NCI-H748 treated with DMSO at 0.1 percent for 48 hours (cell line): ENCODE data around the gene NPDC1.

Experiments
- DNase-seq: peaks from one replicate; lab custom pipeline; 2025; lab: John Stamatoyannopoulos, UW

Gene NPDC1

GRCh38 chr9:137056739-137057415 lies 10.9 kb upstream of the NPDC1 start:
- no peak for DNase-seq

DNA sequence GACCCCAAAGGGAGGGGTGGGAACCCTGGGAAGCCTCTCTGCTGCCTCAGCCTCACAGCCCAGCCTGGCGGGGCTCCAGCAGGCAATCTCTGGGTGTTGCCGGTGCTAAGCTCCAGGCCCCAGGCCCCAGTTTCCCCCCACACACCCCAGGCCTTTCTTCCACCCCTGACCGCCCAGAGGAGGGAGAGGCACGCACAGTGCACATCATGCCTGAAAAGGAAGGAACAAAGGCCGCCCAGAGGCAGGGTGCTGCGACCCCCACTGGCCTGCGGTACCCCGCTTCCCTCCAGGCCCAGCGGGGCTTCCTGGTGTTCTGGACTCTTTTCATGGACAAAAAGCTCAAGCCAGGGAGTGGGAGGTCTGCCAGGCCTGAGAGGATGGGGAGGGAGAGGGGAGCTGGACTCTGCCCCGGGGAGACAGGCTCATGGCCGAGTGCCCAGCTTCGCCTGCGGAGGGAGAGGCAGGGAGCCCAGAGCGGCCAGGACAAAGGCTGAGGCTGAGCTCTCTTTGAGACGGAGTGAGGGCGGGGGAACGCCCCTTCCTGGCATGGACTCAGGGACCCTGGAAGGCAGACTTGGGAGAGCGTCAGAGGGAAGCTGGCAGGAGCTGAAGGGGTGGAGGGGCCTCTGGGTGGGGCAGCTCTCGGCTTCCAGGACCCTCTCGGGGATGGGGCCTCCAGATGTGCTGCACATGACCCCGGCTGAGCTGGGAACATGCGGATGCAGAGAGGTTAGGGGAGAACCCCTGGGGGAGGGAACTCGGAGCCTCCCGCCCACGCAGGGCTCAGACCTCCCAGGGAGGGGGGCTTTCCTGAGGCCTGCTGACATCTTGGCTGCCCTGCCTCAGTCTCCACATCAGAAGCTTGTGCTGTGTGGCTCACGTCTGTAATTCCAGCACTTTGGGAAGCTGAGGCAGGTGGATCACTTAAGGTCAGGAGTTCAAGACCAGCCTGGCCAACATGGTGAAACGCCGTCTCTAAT lies 9.7 kb upstream of the NPDC1 start:
- DNase-seq, result no peak

DNA sequence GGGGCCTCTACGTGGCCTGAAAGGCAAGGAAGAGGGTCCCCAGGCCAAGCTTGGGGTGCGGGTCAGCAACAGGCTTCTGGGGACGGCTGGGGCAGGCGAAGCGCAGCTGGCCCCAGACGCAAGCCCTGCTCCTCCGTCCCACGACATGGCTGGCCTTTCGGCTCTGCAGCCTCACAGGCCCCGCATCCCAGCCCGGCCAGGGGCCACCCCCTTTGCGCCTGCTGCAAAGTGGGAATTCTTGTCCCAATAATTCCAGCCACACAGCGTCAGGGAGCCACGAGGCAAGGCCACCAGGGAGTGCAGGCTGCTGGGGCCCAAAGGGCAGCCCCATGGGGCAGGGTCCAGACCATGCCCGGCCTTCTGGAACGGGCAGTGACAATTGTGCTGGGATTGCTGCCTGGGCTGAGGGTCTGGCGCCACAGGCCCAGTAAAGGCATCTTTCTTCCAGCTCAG lies 9.0 kb upstream of the NPDC1 start:
- DNase-seq, result no peak

DNA sequence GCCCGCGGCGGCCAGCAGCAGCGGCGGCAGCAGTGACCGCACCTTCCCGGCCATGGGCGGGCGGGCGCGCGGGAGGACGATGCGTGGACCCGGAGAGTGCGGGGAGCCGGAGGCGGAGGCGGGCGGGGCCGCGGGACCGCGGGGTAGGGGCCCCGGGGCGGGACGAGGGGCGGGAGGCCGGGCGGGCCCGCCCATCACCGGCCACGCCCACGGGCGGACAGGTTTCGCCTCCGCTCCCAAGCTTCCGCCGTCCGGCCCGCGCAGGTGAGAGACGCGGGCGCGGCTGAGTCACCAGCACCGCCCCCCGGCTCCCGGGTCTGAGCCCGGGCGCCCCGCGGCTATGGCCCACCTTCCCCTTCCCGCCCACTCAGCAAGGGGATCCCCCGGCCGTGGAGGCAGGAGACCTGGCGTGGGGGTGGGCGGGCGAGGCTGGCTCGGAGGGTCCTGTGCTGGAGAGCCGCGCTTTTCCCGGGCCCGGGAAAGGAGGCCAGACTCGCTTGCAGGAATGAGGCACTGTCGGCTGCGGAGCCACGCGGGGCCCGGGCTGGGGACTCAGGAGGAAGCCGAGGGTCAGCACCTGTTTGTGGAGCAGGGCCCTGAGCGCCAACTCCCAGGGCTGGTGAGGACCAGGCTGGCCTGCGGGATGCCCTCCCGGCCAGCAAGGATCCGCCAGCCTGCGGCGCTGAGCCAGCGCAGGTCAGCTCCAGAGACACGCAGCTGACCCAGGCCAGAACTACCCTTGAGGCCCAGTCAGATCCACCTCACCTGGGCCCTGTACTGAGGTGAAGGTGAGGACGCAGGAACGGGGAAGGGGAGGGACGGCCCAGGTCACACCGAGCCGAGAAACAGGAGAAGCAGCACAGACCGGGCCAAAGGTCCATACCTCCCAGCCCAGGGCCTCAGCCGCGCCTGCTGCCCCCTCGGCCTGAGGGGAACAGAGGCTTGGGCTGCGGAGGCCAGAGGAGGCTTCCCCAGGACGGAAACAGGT lies 8.3 kb upstream of the NPDC1 start, which contains the start of gene ENTPD2:
TSS of gene ENTPD2 (minus strand) at position 118 of the 988 bp plus-strand sequence. CDS start at position 54, 64 bp downstream.
- no peak for DNase-seq

- DNase-seq, result no peak
Measured at GRCh38 chr9:137052998-137053943, 7.3 kb upstream of the NPDC1 start.

GRCh38 chr9:137052293-137052692 lies 6.3 kb upstream of the NPDC1 start:
- DNase-seq, result no peak

DNA sequence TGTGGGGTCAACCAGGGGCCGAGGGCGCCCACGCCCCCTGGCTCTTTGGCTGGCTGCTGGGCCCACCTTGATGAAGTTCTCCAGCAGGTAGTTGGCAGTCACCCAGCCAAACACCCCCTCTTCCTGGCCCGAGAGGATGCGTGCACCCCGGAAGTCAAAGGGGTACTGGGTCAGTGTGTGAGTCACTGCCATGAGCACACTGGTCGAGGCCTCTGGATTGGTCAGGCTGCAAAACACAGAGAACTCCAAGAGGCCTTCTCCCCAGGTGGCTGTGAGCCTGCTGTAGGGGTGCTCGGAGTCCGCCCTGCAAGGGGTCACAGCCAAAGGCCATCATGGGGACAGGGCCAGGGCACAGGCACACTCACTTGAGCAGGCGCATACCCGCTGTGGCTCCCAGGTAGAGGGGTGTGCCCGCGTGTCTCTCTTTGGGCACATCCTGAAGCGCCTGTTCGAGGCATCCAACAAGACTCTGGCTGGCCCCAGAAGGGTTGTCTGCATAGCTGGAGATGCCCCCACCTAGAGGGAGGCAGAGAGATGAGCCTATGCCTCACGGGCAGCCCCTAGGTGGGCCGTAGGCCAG lies 5.3 kb upstream of the NPDC1 start:
- no peak for DNase-seq

DNA sequence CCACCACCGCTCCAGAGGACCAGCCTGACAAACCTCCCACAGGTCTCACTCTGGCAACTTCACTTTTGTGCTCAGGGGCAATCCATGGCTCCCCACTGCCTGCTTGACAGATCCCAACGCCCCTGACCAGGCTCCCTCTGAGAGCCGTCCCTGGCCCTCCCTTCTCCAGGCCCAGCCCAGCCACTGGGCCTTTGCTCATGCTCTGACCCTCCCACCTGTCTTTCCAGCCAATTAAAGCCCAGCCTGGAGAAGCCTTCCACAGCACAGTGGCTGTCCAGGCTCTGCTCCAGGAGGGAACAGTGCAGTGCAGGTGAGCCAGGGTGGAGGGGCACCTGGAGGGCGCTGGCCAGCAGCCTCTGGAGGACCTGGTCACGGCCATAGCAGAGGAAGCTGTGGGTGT lies 4.6 kb upstream of the NPDC1 start:
- no peak for DNase-seq

GRCh38 chr9:137049544-137050449 lies 3.8 kb upstream of the NPDC1 start:
- DNase-seq, result peak; percentile 63

DNA sequence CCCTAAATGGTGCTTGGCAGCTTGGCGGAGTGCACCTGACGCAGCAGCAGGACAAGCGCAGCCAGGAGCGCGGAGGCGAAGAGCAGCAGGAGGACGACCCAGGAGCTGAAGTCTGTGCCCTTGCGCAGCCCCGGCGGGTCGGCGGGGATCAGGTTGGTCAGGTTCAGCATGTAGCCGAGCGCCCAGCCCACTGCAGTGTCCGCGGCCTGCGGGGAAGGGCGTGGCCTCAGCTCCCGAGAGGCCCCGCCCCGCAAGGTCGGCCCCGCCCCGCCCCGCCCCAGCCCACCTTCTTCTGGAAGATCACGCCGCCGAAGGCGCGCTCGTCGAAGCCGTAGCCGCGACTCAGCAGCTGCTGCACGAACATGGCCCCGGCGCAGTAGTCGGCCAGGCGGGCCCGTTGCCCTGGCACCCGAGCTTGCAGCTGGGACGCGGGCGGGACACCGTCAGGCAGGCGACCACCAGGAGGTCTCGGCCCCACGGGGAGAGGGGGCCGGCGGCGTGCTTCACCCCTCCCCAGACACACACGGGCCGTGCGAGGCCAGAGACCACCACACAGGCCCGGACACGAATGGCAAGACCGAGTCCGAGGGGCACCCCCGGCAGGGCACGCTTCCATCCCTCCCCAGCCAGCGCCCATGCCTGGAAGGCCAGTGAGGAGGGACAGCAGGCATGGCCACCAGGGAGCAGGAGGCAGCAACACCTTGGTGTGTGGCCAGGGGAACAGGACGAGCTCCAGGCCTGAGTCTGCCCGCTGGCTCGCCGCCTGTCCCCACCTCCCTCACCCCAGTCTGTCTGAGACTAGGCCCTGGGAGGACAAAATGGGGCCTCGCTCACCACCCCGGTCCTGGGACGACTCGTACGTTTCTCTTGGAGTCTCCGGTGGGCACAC lies 2.9 kb upstream of the NPDC1 start:
- DNase-seq, result no peak

GRCh38 chr9:137045294-137046087 lies 486 bp downstream of the NPDC1 start:
- DNase-seq, result no peak

DNA sequence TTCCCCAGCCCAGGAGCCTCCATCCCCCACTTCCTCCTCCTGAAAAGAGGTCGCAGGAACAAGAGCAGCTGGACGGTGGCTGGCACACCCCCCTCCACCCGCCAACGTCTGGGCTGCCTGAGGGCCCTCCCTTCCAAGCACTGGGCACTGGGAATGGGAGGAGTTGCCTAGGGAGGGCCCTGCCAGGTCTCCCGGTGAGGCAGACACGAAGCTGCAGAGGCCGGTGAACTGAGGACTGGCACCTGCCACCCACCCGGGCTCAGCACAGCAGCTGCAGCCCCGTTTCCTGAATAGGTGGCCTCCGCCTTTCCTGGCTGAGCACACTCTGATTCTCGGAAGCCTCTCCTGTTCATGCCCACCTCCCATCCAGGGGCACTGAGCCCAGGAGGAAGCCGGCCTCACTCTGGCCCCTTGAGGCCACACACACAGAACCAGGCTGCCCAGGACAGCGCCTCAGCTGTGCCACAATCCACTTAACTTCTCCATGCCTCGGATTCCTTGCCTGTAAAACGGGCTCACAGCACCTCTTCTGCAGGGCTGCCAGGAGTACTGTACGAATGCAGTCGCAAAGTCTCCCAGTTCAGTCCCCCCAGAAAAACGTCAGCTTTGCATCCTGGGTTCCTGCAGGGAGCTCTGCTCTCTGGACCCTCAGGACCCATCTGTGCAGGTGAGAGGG lies 1.3 kb downstream of the NPDC1 start:
- DNase-seq, result no peak

DNA sequence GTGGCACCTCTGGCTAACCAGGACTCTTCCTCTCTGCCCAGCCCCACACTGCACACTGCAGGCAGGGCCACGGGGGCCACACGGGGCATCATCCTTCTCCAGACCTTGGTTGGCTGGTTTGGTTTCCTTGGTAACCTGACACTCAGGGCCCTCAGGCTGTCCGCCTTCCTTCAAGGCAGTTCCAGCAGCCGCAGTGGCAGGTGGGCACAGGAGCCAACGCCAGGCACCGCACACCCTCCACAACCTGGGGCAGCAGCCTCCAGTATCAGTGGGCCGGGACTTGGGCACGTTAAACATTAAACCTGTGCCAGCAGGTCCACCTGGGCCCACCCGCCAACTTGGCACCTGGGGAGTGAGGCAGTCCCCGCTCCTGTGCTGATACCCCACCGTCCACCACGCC lies 1.9 kb downstream of the NPDC1 start:
- DNase-seq, result no peak

- DNase-seq, result no peak
Measured at GRCh38 chr9:137042751-137043727, 2.9 kb downstream of the NPDC1 start.

DNA sequence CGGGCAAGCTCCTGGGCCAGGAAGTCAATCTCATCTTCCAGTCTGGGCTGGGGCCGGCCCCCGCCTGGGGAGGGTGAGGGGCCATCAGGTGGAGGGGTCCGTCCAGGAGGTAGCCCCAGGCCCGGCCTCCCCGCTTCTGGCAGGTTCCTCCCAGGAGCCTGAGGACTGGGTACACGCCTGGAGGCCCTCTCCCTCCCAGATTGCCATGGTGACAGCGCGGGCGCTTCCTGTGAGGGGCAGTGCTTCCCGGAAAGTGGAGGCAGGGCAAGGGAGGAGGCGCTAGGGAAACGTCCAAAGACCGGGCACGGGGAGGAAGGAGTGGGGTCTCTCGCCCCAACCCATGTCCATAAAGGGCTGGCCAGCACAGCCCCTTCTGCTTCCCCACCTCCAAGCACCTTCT lies 4.9 kb downstream of the NPDC1 start:
- DNase-seq, result no peak

DNA sequence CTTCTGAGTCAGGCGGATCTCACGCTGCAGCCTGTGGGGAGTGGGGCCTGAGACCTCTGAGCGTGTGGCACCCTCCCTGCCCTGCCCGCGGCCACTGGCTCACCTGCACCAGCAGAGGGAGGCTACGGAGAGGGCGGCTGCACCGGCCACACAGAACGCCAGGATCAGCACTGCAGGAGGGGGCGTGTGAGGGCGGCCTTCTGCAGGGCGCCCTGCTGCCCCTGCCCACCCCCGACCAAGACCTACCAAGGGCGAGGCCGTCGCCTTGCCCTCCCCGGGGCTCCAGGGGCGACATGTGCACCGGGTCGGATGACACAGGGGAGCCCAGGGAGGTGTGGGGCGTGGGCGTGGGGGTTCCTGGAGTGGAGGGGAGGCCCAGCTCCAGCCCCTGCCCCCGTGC lies 5.4 kb downstream of the NPDC1 start:
- no peak for DNase-seq
